Measurements from ENCODE around the gene SPINT1.

DNA sequence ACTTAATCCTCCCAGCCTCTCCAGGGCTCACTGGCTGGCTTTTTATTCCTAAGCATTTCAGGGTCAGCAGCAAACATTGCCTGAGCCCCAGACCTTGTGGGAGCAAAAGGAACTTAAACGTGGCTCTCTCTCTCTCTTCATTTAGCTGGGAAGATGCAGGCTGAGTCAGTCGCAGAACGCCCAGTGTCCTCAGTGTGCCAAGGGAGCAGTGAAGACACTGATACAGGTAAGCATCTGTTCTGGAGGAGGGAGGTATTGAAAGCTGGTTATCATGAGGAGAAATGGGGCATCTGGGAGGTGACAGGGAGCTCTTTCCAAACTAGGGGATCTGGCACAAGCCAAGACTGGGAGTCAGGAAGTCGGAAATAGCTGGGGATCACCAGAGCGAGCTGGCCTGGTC is 25.8 kb downstream of the SPINT1 start:
- TF ChIP-seq YY1 (IDR thresholded peaks at IDR 0.05; ENCODE audit: insufficient read depth, insufficient read length) (no peak), SUZ12 (IDR thresholded peaks at IDR 0.05; ENCODE audit: extremely low read depth, insufficient read depth, insufficient read length) (no peak)
